Measurements from ENCODE around the gene LRRC39.
A peak's percentile ranks its signal among the peaks of the same experiment; 100 is the strongest.
"Not testable (repeated sequence)": the region's sequence is repeated elsewhere in the genome, so short reads cannot be mapped to it uniquely, and the experiment has no call there.

The LRRC39 gene

GRCh38 chr1:100178091-100178490 lies at the start of gene LRRC39:
Gene LRRC39, minus strand, starts transcription at chr1:100178256. Its CDS starts 9,740 bp downstream, at chr1:100168516.
- no peak for DNase-seq

- DNase-seq: no peak
Measured at GRCh38 chr1:100222428-100222827, 44.4 kb upstream of the LRRC39 start.

GRCh38 chr1:100219883-100220282 lies 41.8 kb upstream of the LRRC39 start:
- DNase-seq: peak; percentile 13 to 34

GRCh38 chr1:100219457-100219856 lies 41.4 kb upstream of the LRRC39 start:
- no peak for DNase-seq

- DNase-seq: no peak
Measured at GRCh38 chr1:100217834-100218233, 39.8 kb upstream of the LRRC39 start.

- no peak for DNase-seq
Measured at GRCh38 chr1:100215101-100215500, 37.0 kb upstream of the LRRC39 start.

GRCh38 chr1:100213141-100213540 lies 35.1 kb upstream of the LRRC39 start:
- no peak for DNase-seq

GRCh38 chr1:100206301-100206700 lies 28.2 kb upstream of the LRRC39 start:
- no peak for DNase-seq

- not testable (repeated sequence) for DNase-seq
Measured at GRCh38 chr1:100205593-100205992, 27.5 kb upstream of the LRRC39 start.

- DNase-seq: not testable (repeated sequence)
Measured at GRCh38 chr1:100205103-100205502, 27.0 kb upstream of the LRRC39 start.

GRCh38 chr1:100202703-100203102 lies 24.6 kb upstream of the LRRC39 start:
- not testable (repeated sequence) for DNase-seq

- not testable (repeated sequence) for DNase-seq
Measured at GRCh38 chr1:100200060-100200459, 22.0 kb upstream of the LRRC39 start.

- DNase-seq: no peak
Measured at GRCh38 chr1:100198596-100198995, 20.5 kb upstream of the LRRC39 start.

- no peak for DNase-seq
Measured at GRCh38 chr1:100188617-100189016, 10.6 kb upstream of the LRRC39 start.

GRCh38 chr1:100187912-100188311 lies 9.9 kb upstream of the LRRC39 start:
- no peak for DNase-seq

- peak in 1 of 2 donors; percentile 1 for DNase-seq
Measured at GRCh38 chr1:100184536-100184935, 6.5 kb upstream of the LRRC39 start.

GRCh38 chr1:100183370-100183769 lies 5.3 kb upstream of the LRRC39 start:
- no peak for DNase-seq

- DNase-seq: no peak
Measured at GRCh38 chr1:100177295-100178041, 588 bp downstream of the LRRC39 start.

GRCh38 chr1:100168051-100168450 lies 10.0 kb downstream of the LRRC39 start:
- no peak for DNase-seq

GRCh38 chr1:100164702-100165101 lies 13.4 kb downstream of the LRRC39 start:
- no peak for DNase-seq

- DNase-seq: no peak
Measured at GRCh38 chr1:100164216-100164615, 13.8 kb downstream of the LRRC39 start.

GRCh38 chr1:100162881-100163280 lies 15.2 kb downstream of the LRRC39 start:
- DNase-seq: no peak

- peak; percentile 25 to 38 for DNase-seq
Measured at GRCh38 chr1:100152271-100152670, 25.8 kb downstream of the LRRC39 start.

- no peak for DNase-seq
Measured at GRCh38 chr1:100151679-100152078, 26.4 kb downstream of the LRRC39 start.

- no peak for DNase-seq
Measured at GRCh38 chr1:100147875-100148274, 30.2 kb downstream of the LRRC39 start.
